Activated CD8-positive, alpha-beta memory T cell treated with anti-CD3 and anti-CD28 coated beads for 36 hours (primary cell): ENCODE data around the gene SGK1. TPM values are rescaled to one million over a fixed set of nuclear protein-coding genes. Genes with fewer than 3 reads are reported as not detected.

Source experiments
- CTCF ChIA-PET: fragments of 350-600 bp; sonication (Branson Sonifier 250); formaldehyde crosslinking; loops from one replicate; lab custom pipeline; 2021; ENCODE audit warnings: antibody characterized with exemption; lab: Charles Lee
- POLR2A ChIA-PET: fragments of 350-600 bp; sonication (Branson Sonifier 250); formaldehyde crosslinking; loops from one replicate; lab custom pipeline; 2021; ENCODE audit warnings: antibody characterized with exemption; lab: Charles Lee
- total RNA-seq, 2 experiments: library from RNA; stranded (reverse); gene quantifications; one replicate each; pipeline ENCODE4 v1.2.3, GENCODE V29; 2021

Gene SGK1
- total RNA-seq, 2 experiments from 2014 or later: 55.8 to 60.2 TPM

DNA sequence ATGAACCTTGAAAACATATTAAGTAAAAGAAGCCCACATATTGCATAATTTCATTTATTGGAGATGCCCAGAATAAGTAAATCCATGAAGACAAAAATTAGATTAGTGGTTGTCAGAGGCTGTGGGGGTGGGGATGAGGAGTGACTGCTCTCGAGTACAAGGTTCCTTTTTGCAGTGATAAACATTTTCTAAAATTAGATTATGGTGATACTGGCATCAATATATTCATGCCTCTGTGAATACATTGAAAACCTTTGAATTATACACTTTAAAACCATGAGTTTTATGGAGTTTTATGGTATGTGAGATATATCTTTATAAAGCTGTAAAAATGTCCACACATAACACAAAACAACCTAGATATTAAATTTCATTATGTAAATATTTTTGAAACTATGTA is 189.8 kb downstream of the SGK1 start:
- POLR2A ChIA-PET: interaction anchor here (0.6 kb wide), 1 partner anchor 24 kb away, joined by 4 read pairs; no protein-coding TSS in a partner anchor
- CTCF ChIA-PET: interaction anchor here (1.0 kb wide), 1 partner anchor 695 kb away, joined by 3 read pairs; no protein-coding TSS in a partner anchor

GRCh38 chr6:134123666-134124208 is 194.2 kb downstream of the SGK1 start:
- ChIA-PET POLR2A (no interaction called here), CTCF (interaction anchor here (1.1 to 1.9 kb wide), 7 partner anchors 60 to 817 kb away, joined by 3 to 8 read pairs (median 4); no protein-coding TSS in a partner anchor)

DNA sequence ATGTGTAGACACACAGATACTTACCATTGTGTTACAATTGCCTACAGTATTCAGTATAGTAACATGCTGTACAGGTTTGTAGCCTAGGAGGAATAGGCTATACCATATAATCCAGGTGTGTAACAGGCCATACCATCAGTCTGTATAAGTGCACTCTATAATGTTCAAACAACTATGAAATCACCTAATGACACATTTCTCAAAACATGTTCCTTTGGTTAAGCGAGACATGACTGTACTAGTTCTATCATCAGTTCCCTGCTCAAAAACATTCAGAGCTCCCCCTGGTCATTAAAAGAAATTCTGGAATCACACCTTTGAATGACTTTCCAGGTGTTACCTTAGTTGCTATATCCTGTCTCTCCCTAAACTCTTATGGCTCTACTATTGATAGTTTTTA is 195.1 kb downstream of the SGK1 start:
- POLR2A ChIA-PET: no interaction called here
- CTCF ChIA-PET: interaction anchor here (0.9 to 1.8 kb wide), 5 partner anchors 59 to 818 kb away, joined by 3 to 7 read pairs (median 3); no protein-coding TSS in a partner anchor

GRCh38 chr6:134119486-134119885 is 198.4 kb downstream of the SGK1 start:
- ChIA-PET CTCF (no interaction called here), POLR2A (no interaction called here)
